NCI-H748 (cell line): ENCODE measurements around the gene WFDC9.
"Not testable (repeated sequence)": the region's sequence is repeated elsewhere in the genome, so short reads cannot be mapped to it uniquely, and the experiment has no call there.

Source experiments
- DNase-seq: peaks from one replicate; lab custom pipeline; 2025; ENCODE audit not compliant: unreplicated experiment; lab: John Stamatoyannopoulos, UW

WFDC9 gene

DNA sequence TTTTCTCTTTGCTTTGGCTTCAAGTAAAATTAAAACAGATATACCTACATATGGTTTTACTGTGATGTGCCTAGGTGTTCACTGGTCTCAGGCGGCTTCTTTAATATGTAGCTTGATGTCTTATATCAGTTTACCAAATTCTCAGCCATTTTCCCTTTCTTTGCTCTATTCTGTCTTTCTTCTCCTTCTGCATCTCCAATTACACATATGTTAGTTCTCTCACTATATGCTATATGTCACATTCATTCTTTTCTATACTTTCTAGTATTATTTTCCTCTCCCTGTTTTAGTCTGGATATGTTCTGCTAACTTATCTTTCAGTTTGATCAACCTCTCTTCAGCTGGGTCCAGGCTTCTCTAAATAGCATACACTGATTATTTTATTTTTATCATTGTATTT lies 37.6 kb downstream of the WFDC9 start:
- DNase-seq, result no peak

DNA sequence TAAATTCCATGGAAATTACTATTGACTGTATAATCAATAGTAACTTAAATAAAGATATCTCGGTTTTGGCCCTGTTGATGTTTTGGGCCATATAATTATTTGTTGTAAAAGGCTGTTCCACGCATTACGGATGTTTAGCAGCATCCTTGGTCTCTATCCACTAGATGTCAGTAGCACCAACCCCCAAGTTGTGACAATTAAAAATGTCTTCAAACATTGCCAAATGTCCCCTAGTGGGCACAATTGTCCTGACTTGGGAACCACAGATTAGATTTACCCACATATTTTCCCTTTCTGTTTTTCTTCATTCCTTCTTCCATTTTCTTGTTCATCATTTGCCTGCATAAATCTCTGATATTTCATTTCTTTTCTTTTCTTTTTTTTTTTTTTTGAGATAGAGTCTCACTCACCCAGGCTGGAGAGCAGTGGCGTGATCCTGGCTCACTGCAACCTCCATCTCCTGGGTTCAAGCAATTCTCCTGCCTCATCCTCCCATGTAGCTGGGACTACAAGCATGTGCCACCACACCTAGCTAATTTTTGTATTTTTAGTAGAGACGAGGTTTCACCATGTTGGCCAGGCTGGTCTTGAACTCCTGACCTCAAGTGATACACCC lies 38.4 kb downstream of the WFDC9 start:
- peak; percentile 42 for DNase-seq

DNA sequence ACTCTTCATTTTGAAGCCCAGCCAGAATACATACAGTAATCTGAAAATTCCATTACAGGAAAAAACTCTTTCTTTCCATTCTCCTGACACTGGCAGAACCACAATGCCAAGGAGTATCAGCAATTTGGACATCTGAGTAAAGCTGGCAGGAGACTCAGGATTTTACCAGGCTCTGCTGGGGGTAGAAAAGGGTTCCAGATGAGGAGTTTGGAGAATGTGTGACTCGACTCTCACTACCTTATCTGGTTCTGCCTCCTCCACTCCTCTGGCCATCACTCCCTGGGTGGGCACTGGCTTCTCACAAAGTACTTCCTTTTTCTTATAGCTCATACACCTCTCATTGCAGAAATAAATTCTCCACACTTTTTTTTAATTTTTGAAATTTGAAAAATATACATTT lies 41.4 kb downstream of the WFDC9 start:
- no peak for DNase-seq

DNA sequence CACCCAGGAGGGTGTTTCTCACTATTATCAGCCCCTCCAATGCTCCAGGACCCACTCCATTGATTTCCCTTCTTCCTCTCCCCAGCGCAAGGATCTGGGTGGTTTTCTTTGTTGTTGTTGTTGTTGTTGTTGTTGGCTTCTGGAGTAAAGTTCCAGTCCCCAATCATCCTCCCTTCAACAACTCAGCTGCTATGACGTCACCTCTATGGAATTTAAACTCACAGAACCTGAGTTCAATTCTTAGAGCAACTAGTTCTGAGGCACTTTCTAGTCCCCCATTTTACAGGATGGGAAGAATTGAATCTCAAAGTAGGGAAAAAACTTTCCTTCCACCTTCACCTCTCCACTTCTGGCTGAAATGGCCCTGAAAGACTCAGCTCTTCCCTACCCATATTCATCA lies 42.3 kb downstream of the WFDC9 start:
- no peak for DNase-seq

DNA sequence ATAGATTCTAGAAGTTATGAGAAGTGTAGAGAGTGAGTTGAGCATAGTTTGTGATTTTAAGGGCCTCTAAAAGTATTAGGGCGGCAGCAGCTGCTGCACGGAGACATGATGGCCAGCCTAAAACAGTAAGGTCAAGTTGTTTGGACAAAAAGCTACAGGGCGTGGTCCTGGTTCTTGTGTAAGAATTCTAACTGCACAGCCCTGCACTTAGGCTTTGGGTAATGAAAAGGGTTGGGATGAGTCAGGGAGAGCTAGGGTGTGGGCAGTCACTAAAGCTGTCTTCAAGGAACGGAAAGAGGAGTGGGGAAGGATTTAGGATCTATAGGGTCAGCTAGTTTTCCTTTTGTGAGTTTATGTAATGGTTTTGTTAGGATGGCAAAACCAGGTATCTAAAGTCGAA lies 45.1 kb downstream of the WFDC9 start:
- not testable (repeated sequence) for DNase-seq

DNA sequence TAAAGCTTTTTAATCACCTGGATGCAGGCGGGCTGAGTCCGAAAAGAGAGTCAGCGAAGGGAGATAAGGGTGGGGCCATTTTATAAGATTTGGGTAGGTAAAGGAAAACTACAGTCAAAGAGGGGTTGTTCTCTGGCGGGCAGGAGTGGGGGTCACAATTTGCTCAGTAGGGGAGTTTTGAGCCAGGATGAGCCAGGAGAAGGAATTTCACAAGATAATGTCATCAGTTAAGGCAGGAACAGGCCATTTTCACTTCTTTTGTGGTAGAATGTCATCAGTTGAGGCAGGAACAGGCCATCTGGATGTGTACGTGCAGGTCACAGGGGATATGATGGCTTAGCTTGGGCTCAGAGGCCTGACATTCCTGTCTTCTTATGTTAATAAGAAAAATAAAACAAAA lies 46.8 kb downstream of the WFDC9 start:
- DNase-seq, result not testable (repeated sequence)

DNA sequence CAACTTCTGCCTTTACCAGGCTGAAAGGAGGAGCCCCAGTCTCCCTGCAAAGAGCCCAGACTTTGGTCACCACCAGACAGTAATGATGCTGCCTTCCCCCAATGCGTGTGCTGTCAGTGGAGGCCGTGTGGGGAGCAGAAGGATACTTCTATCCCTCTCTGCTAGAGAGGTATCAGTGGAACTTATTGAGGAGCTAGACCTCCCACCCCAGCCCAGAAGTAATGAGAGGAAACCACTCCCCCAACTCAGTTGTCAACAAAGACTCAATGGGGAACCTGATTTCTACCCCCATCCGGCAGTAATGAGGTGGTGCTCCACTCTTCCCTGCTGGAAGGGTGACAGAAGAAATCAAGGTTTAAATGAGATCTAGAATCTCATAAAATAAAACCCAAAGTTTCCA lies 47.6 kb downstream of the WFDC9 start:
- no peak for DNase-seq

DNA sequence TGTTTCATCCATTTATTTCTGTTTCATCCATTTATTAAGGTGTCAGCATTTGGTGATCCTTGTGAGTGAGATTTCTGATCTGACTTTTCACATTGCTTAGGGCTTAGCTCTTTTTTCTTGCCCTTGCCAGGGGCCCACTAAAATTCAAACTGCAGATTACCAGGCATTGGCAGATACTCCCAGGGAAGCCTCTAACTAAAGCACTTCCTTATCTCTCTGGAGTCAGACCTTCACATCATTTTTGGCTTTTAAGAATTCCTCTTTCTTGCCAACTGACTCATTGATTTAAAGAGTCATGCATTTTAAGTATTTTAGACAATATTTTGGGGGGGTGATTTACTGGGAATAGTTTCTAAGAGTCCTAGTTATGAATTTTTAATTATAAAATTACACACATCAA lies 49.4 kb downstream of the WFDC9 start:
- DNase-seq, result no peak

DNA sequence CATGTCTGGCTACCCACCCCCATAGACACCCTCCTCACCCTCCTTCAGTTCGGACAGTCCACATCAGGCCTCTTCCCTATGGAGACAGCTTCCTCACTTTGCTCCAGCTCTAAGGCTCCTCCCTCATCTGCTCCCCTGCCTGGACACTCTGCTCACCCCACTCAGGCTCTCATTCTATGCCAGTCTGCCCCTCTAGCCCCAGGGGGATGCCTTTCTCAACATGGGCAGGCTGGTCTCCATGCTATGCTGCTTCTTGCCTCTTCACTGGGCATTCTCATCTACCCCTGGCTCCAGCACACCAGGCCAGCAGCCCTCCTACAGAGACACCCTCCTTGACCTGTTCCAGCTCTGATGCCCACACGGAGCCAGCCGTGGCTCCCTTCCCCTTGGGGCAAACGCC lies 51.9 kb downstream of the WFDC9 start, which contains the start of gene WFDC8:
Gene WFDC8 (minus strand): TSS at position 101 of the 400 bp plus-strand sequence. CDS start 37 bp downstream, at position 64.
- no peak for DNase-seq

DNA sequence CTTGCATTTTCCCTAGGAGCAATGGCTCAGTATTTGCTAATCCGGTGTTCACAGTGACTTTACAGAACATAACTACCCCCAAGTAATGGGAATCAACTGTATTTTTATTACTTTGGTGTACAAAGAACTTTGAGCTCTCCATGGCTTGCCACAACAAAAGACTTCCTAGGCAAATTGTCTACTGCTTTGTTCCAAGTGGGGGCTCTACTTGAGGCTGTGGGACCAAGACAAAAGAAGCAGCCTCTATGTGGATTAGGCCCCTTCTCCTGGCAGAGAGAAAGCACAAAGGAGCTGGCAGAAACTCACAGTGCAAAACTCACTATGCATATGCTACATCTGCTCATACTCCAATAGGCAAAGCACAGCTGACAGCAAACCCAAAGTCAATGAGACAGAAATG lies 52.9 kb downstream of the WFDC9 start:
- no peak for DNase-seq

DNA sequence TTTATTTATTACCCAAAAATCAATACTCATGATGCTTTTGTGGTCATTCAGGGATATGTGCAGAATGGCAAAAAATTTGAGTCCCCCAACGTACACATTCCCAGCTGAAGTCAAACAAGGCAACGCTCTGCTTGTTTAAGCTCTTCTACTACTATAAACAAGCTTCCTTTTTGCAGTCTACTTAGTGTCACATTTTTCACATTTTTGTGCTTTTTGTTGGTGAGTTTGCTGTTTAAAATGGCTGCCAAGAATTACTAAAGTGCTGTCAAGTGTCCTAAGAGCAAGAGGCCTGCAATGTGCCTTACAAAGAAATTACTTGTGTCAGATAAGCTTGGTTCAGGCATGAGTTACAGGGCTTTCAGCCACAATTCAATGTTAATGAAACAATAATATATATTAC lies 54.1 kb downstream of the WFDC9 start:
- DNase-seq, result no peak

DNA sequence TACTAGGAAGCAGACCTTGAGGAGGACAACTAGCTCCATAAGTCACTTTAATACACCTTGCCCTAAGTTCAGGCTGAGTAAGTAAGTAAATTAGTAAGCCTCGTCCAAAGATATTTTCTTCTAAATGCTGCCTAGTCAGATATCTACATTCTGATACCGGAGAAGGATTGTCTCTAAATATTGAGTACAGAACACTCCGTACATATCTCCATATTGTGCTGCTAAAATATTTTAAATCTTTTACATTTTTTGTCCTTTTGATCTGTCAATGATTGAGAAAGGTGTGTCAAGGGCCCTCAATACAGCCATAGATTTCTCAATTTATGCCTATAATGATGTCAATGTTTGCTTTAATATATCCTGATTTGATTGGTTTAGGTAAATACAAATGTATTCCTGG lies 55.2 kb downstream of the WFDC9 start:
- no peak for DNase-seq

DNA sequence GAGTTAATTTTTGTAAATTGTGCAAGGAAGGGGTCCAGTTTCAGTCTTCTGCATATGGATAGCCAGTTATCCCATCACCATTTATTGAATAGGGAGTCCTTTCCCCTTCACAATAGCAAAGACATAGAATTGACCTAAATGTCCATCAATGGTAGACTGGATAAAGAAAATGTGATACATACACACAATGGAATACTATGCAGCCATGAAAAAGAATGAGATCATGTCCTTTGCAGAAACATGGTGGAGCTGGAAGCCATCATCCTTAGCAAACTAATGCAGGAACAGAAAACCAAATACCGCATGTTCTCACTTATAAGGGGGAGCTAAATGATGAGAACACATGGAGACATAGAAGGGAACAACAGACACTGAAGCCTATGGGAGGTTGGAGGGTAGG lies 61.4 kb downstream of the WFDC9 start:
- DNase-seq, result not testable (repeated sequence)

DNA sequence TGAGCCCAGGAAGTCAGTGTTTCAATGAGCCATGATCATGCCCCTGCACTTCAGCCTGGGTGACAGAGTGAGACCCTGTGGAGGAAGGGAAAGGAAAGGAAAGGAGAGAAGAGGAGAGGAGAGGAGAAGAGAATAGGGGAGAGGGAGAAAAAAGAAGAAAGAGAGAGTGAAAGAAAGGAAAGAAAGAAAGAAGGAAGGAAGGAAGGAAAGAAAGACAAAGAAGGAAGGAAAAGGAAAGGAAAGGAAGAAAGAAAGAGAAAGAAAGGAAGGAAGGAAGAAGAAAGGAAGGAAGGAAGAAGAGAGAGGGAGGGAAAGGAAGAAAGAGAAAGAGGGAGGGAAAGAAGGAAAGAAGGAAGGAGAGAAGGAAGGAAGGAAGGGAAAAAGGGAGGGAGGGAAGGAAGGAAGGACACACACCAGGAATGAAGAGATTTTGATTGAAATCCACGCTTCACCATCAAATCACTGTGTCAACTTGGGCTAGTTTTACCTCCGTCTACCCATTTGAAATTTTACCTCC lies 66.3 kb downstream of the WFDC9 start:
- DNase-seq, result no peak
